Endothelial cell of umbilical vein (primary cell): ENCODE measurements around the gene CDYL. TPM values are rescaled to one million over a fixed set of nuclear protein-coding genes. Genes with fewer than 3 reads are reported as not detected.

Experiments
- BruUV-seq: library from RNA; stranded (reverse); fragments of 400-500 nt; replicated peaks from 2 replicates; lab custom pipeline; 2021; lab: Mats Ljungman, UMichigan
- CTCF ChIA-PET: fragments of 300-600, 350-600 bp; sonication (Branson Sonifier 250); formaldehyde crosslinking; loops from one replicate; lab custom pipeline; 2021; ENCODE audit warnings: antibody characterized with exemption, inconsistent platforms; lab: Charles Lee
- POLR2A ChIA-PET: fragments of 300-600, 350-600 bp; sonication (Branson Sonifier 250); formaldehyde crosslinking; loops from one replicate; lab custom pipeline; 2021; ENCODE audit warnings: antibody characterized with exemption, inconsistent platforms; lab: Charles Lee
- DNase-seq: peaks from one replicate; pipeline ENCODE4 v3.0.0-alpha.2; 2011; ENCODE audit warnings: low read depth, low spot score
- FAIRE-seq: peaks from 2 replicates; lab custom pipeline; 2011; peaks lifted over from hg19 to GRCh38; lab: Jason Lieb, UNC
- H2AFZ ChIP-seq: 2 replicates; pipeline ENCODE4 v1.6.0; 2012; ENCODE audit warnings: low read depth, low read length, control low read depth, inconsistent platforms
- H3K27ac ChIP-seq: 2 replicates; pipeline ENCODE4 v1.5.1; 2011; ENCODE audit warnings: low read depth, mild to moderate bottlenecking, control low read depth, low read length, moderate library complexity; ENCODE audit not compliant: insufficient read depth
- H3K27me3 ChIP-seq, 2 experiments: 2 replicates each; pipeline versions ENCODE4 v1.6.0 to v1.6.1; 2011; ENCODE audit warnings: low read length in 2 of 2, mixed read lengths in 1 of 2; ENCODE audit not compliant: control insufficient read depth in 2 of 2, insufficient read depth in 2 of 2
- H3K36me3 ChIP-seq, 2 experiments: 2 replicates in 1 of 2; 3 replicates in 1 of 2; pipeline ENCODE4 v1.5.1; 2011; ENCODE audit warnings: low read length in 2 of 2, mild to moderate bottlenecking in 1 of 2, moderate library complexity in 1 of 2; ENCODE audit not compliant: control insufficient read depth in 2 of 2, insufficient read depth in 2 of 2; ENCODE audit errors: extremely low read depth in 1 of 2
- H3K4me1 ChIP-seq: 3 replicates; pipeline ENCODE4 v1.5.1; 2011; ENCODE audit warnings: mild to moderate bottlenecking, low read length; ENCODE audit not compliant: control insufficient read depth, insufficient read depth; ENCODE audit errors: extremely low read depth
- H3K4me2 ChIP-seq: 2 replicates; pipeline ENCODE4 v1.6.1; 2011; ENCODE audit warnings: low read length, control low read depth, mixed read lengths; ENCODE audit not compliant: insufficient read depth
- H3K4me3 ChIP-seq, 3 experiments: fragments of 200-600 bp in 1 of 3; sonication (generic), shearing (Covaris generic) in 1 of 3; replicated peaks in 1 of 3; 2 replicates each; pipeline ENCODE4 v1.5.1; 2011 to 2016; ENCODE audit warnings: control low read depth in 3 of 3, low read length in 3 of 3, mild to moderate bottlenecking in 2 of 3, inconsistent platforms in 1 of 3, low read depth in 1 of 3, moderate library complexity in 1 of 3; ENCODE audit not compliant: insufficient read depth in 1 of 3
- H3K79me2 ChIP-seq: 2 replicates; pipeline ENCODE4 v1.6.0; 2012; ENCODE audit warnings: low read length, inconsistent platforms; ENCODE audit not compliant: control insufficient read depth, insufficient read depth
- H3K9ac ChIP-seq: replicated peaks from 2 replicates; pipeline ENCODE3; 2011; ENCODE audit warnings: low read length, control low read depth; ENCODE audit not compliant: insufficient read depth; ENCODE audit errors: extremely low read depth
- H3K9me1 ChIP-seq: replicated peaks from 3 replicates; pipeline ENCODE4 v1.6.0; 2011; ENCODE audit warnings: mild to moderate bottlenecking, low read length; ENCODE audit not compliant: control insufficient read depth, insufficient read depth; ENCODE audit errors: extremely low read depth
- H3K9me3 ChIP-seq: replicated peaks from 2 replicates; pipeline ENCODE4 v1.5.1; 2012; ENCODE audit warnings: low read length, inconsistent platforms; ENCODE audit not compliant: control insufficient read depth, insufficient read depth
- H4K20me1 ChIP-seq: replicated peaks from 2 replicates; pipeline ENCODE3; 2011; ENCODE audit warnings: mild to moderate bottlenecking, low read length; ENCODE audit not compliant: control insufficient read depth, insufficient read depth; ENCODE audit errors: extremely low read depth
- CTCF ChIP-seq, 2 donors: IDR thresholded peaks; 1 replicate in 1 of 2; 2 replicates in 1 of 2; pipeline ENCODE4 v1.5.1; 2011; ENCODE audit warnings: low read length in 2 of 2, mild to moderate bottlenecking in 2 of 2, moderate library complexity in 2 of 2, control low read depth in 1 of 2, inconsistent platforms in 1 of 2, low read depth in 1 of 2; ENCODE audit not compliant: insufficient read depth in 1 of 2; ENCODE audit errors: extremely low read depth in 1 of 2
- EZH2 ChIP-seq: IDR thresholded peaks from 2 replicates; pipeline ENCODE4 v1.6.1; 2012; ENCODE audit warnings: borderline replicate concordance, low read depth, mild to moderate bottlenecking, moderate library complexity, low read length, inconsistent platforms; ENCODE audit not compliant: severe bottlenecking
- FOS ChIP-seq: IDR thresholded peaks from 2 replicates; pipeline ENCODE4 v1.6.1; 2011; ENCODE audit warnings: mild to moderate bottlenecking, low read length, moderate library complexity, borderline replicate concordance; ENCODE audit not compliant: insufficient read depth
- GATA2 ChIP-seq: IDR thresholded peaks from 2 replicates; pipeline ENCODE4 v1.7.0; 2011; ENCODE audit warnings: low read depth, mild to moderate bottlenecking, moderate library complexity, mixed read lengths, low read length; ENCODE audit not compliant: insufficient read length, insufficient read depth
- JUN ChIP-seq: IDR thresholded peaks from 2 replicates; pipeline ENCODE4 v1.6.1; 2011; ENCODE audit warnings: borderline replicate concordance, low read depth; ENCODE audit not compliant: insufficient read length, insufficient read depth
- MAX ChIP-seq: IDR thresholded peaks from 2 replicates; pipeline ENCODE4 v1.6.1; 2011; ENCODE audit not compliant: insufficient read depth, insufficient read length
- MYC ChIP-seq: IDR thresholded peaks from one replicate; pipeline ENCODE4 v1.6.1; 2011; ENCODE audit warnings: mild to moderate bottlenecking, low read depth, low read length
- POLR2A ChIP-seq: IDR thresholded peaks from 2 replicates; pipeline ENCODE4 v1.6.1; 2012; ENCODE audit warnings: low read depth, mild to moderate bottlenecking, control low read depth, low read length
- POLR2AphosphoS5 ChIP-seq: IDR thresholded peaks from 2 replicates; pipeline ENCODE4 v1.6.1; 2012; ENCODE audit warnings: low read depth, mild to moderate bottlenecking, control low read depth, low read length, moderate library complexity; ENCODE audit not compliant: insufficient read depth
- dilution Hi-C: fragments of 300-500 bp; cut with MboI; formaldehyde crosslinking; loops from one replicate; pipeline ENCODE4 v1.15.0; 2019; ENCODE audit warnings: low sequenced_read_pairs; ENCODE audit not compliant: extremely low pct_ligation_motif_present
- intact Hi-C: fragments of 100-400 bp; cut with micrococcal nuclease; formaldehyde crosslinking; loops from one replicate; pipeline ENCODE4 v1.10.0; 2022
- polyA plus RNA-seq, 4 experiments: library from polyadenylated mRNA; depleted of rRNA in 3 of 4; stranded (reverse) in 3 of 4; unstranded in 1 of 4; fragments of >200 nt; gene quantifications; 2 replicates each; pipeline versions ENCODE4 v1.2.1 to v1.2.3, GENCODE V29; 2011 to 2012; ENCODE audit warnings: missing spikeins in 1 of 4
- total RNA-seq: library from RNA; stranded (reverse); gene quantifications from 2 replicates; pipeline ENCODE4 v1.2.3, GENCODE V29; 2021

CDYL gene
- total and polyA plus RNA-seq, 2 donors (not counting 3 experiments of a cell fraction or from before 2014, with no cell fraction given) = 10.2 to 35.6 TPM

- no peak for DNase-seq
- CTCF ChIA-PET = no interaction called here
- peaks cover 6% of the 10 kb centered on the region for H3K4me1 ChIP-seq
- no TSS peak for BruUV-seq
- H3K9ac ChIP-seq = no peak overlapping the region
- POLR2A ChIA-PET = no interaction called here
- H3K9me1 ChIP-seq = no peaks in the 10 kb centered on the region
- no peaks in the 10 kb centered on the region for H3K36me3 ChIP-seq
- no peak for FAIRE-seq
- no peaks in the 10 kb centered on the region for H3K9me3 ChIP-seq
- H2AFZ ChIP-seq = no peak overlapping the region
- no peak overlapping the region for H3K4me2 ChIP-seq
- no peaks in the 10 kb centered on the region for H4K20me1 ChIP-seq
- H3K27me3 ChIP-seq = no peaks in the 10 kb centered on the region
- dilution Hi-C loops = no loop called here
- intact Hi-C loops = no loop called here
- H3K4me3 ChIP-seq = no peak overlapping the region
- TF ChIP-seq JUN (no peak), CTCF (IDR thresholded peaks at IDR 0.05; ENCODE audit: extremely low read depth in 1 of 2, insufficient read depth in 1 of 2, low read depth in 1 of 2, low read length in 2 of 2) (no peak), FOS (no peak), EZH2 (no peak), POLR2AphosphoS5 (no peak), MYC (no peak), GATA2 (no peak), POLR2A (no peak), MAX (no peak)
- H3K79me2 ChIP-seq = peaks cover 2% of the 10 kb centered on the region
- H3K27ac ChIP-seq = no peak overlapping the region
Measured at GRCh38 chr6:4910037-4910760, 134.0 kb downstream of the CDYL start.
